ENCODE results near the gene OCSTAMP.

The OCSTAMP gene

GRCh38 chr20:46550461-46550860, at the start of gene OCSTAMP:
OCSTAMP (minus strand) TSS chr20:46550654; CDS start chr20:46550560, 94 bp downstream.
- FAIRE-seq: no peak

- no peak for FAIRE-seq
Observed at GRCh38 chr20:46599227-46599987, 49.0 kb upstream of the OCSTAMP start.

- FAIRE-seq: no peak
Observed at GRCh38 chr20:46595933-46596332, 45.5 kb upstream of the OCSTAMP start.

GRCh38 chr20:46594725-46595124, 44.3 kb upstream of the OCSTAMP start:
- no peak for FAIRE-seq

GRCh38 chr20:46592580-46593362, 42.3 kb upstream of the OCSTAMP start:
- FAIRE-seq: no peak

- no peak for FAIRE-seq
Observed at GRCh38 chr20:46590443-46590842, 40.0 kb upstream of the OCSTAMP start.

GRCh38 chr20:46588532-46589511, 38.4 kb upstream of the OCSTAMP start:
- FAIRE-seq: no peak

GRCh38 chr20:46587986-46588385, 37.5 kb upstream of the OCSTAMP start:
- no peak for FAIRE-seq

- FAIRE-seq: no peak
Observed at GRCh38 chr20:46586724-46587123, 36.3 kb upstream of the OCSTAMP start.

GRCh38 chr20:46584508-46584907, 34.1 kb upstream of the OCSTAMP start:
- no peak for FAIRE-seq

GRCh38 chr20:46583411-46584214, 33.2 kb upstream of the OCSTAMP start:
- no peak for FAIRE-seq

GRCh38 chr20:46582648-46583047, 32.2 kb upstream of the OCSTAMP start:
- no peak for FAIRE-seq

- FAIRE-seq: no peak
Observed at GRCh38 chr20:46581391-46581790, 30.9 kb upstream of the OCSTAMP start.

GRCh38 chr20:46580613-46581205, 30.3 kb upstream of the OCSTAMP start:
- no peak for FAIRE-seq

- no peak for FAIRE-seq
Observed at GRCh38 chr20:46578745-46579144, 28.3 kb upstream of the OCSTAMP start.

- no peak for FAIRE-seq
Observed at GRCh38 chr20:46576774-46577395, 26.4 kb upstream of the OCSTAMP start.

GRCh38 chr20:46575937-46576461, 25.5 kb upstream of the OCSTAMP start:
- no peak for FAIRE-seq

- no peak for FAIRE-seq
Observed at GRCh38 chr20:46575394-46575793, 24.9 kb upstream of the OCSTAMP start.

GRCh38 chr20:46573788-46574584, 23.5 kb upstream of the OCSTAMP start:
- no peak for FAIRE-seq

GRCh38 chr20:46573234-46573633, 22.8 kb upstream of the OCSTAMP start:
- FAIRE-seq: no peak

All from A204.1 (cell line).